HG02852 (cell line): ENCODE results near the gene SGF29.
"Not testable (repeated sequence)": the region's sequence is repeated elsewhere in the genome, so short reads cannot be mapped to it uniquely, and the experiment has no call there.

Experiments used
- ATAC-seq: cut with Tn5 transposase; IDR thresholded peaks from one replicate; pipeline ENCODE4 v1.9.1; 2021; ENCODE audit warnings: mild to moderate bottlenecking, moderate library complexity; ENCODE audit not compliant: unreplicated experiment

The SGF29 gene

DNA sequence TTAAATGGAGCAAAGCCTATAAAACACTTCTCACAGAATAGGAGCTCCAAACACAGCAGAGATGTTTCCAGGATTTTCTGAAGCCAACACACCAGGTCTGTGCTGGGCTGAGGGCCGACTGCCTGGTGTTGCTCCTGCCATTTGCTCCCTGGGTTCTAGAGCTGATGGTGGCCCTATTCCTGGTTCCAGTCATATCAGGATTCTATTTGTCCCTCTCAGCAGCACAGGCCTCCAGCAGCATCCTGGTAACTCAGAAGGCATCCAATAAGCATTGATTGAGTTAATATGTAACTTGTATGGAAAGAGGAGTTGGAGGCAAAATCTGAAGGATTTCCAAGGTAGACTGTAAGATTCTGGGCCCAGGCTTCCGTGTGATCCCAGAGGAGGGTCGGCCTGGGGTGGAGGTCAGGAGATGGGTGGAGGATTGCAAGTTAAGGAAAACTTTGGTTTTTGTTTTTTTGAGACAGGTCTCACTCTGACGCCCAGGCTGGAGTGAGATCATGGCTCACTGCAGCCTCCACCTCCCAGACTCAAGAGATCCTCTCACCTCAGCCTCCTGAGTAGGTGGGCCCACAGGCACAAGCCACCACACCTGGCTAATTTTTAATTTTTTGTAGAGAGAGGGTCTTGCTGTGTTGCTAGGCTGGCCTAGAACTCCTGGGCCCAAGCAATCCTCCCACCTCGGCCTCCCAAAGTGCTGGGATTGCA is 20.6 kb upstream of the SGF29 start:
- ATAC-seq: no peak

DNA sequence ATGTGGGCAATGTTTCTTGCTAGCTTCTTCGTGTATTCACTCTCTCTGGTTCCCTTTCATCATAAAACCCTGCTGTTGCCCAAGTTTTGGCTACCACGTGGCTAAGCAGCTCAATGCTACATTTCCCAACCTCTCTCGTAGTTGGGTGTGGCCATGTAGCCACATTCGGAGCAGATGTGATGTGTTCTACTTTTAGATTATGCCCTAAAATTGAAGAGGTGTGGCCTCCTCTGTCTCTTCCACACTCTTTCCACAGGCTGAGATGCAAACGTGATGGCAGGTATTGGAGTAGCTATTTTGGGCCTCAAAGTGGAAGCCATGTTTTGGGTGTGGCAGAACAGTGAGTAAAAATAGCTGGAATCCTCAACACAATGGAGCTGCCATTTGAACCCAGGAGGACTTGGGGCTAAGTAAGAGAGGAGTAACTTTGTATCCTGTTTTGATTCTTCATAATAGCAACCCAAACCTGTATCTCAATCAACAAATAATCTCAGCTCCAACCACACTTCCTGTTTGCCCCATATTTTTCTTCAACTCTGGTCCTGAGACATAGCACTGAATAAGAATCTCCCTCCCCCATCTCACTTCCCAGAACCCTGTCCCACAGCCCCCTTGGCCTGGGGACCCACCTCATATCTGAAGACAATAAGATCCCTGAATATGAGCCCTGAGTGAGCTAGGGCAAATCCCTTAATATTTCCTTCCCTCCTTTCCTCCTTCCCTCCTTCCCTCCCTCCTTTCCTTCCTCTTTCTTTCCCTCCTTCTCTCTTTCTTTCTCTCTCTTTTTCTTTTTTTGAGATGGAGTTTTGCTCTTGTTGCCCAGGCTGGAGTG is 19.0 kb upstream of the SGF29 start:
- no peak for ATAC-seq

DNA sequence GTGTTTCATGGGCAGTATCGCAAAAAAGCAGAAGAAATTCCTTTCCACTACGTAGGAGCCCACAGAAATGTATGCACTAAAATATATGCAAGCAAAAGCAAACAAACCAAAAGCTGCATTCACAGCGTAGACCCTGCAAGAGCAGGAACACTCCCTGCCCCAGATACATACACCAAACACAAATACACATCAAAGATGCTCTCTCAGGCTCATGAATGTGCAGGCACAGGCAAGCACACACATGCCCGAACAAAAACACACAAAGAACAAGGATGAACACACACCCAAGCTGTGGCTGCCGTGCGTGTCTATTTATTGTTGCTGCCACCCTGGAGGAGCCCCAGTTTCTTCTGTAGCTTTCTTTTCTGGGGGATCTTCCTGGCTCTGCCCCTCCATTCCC is 16.6 kb upstream of the SGF29 start:
- no peak for ATAC-seq

DNA sequence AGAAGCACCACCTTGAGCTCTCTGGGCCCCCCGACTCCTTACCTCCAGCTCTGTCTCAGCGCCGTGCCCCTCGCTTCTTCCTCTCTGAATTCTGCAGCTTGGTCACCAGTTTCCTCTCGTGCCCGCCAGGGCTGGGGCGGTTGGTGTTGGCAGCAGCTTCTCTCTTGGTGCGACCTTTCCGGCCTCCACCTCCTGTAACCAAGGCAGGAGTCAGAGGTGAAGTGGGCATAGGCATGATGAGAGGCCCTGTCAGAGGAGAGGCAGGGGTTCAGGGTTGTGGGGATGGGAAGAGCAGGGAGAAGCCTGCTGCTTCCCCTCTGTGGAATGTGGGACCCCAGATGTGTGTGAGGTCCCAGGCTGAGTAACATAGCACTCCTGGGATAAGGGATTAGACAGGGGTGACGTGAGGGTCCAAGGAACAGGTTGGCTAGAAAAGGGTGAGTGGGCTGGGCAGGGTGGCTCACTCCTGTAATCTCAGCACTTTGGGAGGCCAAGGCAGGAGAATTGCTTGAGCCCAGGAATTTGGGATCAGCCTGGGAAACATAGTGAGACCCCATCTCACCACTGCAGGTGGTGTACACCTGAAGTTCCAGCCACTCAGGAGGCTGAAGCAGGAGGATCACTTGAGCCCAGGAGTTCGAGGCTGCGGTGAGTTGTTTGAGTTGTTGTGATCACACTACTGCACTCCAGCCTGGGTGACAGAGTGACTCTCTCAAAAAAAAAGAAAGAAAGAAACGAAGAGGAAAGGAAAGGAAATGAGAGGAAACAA is 15.6 kb upstream of the SGF29 start:
- ATAC-seq: no peak

DNA sequence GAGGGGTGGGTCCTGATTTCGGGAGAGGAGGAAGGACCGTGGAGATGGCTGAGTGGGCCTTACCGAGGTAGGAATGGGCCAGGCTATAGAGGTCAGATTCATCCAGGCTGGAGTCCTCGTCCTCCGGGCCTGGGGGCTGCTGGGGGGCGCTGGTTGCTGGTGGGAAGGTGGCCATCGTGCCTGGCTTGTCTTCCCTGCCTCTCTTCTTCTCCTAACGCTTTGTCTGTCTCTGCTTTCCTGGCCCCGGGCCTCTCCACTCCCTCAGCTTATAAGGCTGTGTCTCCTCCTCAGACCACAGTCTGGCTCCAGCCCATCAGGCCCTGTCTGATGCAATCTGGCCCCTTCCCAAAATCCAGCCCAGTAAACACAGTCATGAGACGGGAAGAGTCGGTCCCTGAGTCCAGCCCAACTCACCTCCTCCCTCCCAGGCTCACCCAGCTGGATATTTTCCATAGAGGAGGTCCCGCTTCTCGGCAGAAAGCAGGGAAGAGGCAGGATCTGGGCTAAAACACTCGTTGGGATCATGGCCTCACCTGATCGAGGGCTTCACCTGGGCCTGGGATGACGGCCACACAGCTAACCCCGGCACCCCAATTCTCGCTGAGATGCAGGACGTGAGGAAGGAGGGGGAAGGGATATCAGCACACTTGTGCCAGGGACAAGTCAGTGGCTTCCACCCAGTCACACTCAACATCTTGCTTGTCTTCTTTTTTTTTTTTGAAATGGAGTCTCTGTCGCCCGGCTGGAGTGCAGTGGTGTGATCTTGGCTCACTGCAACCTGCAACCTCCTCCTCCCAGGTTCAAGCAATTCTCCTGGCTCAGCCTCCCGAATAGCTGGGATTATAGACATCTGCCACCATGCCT is 14.8 kb upstream of the SGF29 start, which contains the start of gene NUPR1:
Gene NUPR1, minus strand, starts transcription at position 242 of the 864 bp plus-strand sequence. Its CDS starts 67 bp downstream, at position 175.
- no peak for ATAC-seq

DNA sequence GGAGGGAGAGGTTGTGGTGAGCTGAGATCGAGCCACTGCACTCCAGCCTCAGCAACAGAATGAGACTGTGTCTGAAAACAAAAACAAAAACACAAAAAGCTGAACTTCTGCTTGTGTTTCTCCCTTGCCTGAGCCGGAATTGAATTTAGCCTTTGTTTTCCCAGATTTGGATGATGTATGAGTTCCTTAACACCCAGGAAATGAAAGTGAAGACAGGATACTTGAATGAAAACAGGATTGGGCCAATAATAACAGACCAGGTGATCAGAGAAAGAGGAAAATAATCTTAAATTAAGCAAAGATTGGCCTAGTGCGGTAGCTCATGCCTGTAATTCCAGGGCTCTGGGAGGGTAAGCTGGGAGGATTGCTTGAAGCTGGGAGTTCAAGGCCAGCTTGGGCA is 13.4 kb upstream of the SGF29 start:
- no peak for ATAC-seq

DNA sequence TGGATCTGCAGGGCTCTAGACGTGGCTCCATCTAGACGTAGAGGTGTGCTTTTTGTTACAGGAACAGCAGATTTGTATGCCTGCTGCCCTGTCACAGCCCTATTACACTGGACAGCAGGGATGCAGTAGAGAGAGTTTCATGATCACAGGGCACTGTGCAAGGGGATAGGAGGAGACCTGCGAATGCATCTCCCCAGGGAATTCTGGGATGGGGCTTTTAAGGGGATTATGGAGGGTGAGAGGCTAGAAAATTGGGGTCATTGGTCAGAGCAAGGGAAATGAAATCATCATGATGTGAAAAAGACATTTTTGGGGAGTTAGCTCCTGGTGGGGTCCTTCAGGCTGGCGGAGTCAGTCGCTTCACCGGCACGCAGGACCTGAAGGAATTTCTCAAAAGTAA is 11.1 kb upstream of the SGF29 start:
- no peak for ATAC-seq

DNA sequence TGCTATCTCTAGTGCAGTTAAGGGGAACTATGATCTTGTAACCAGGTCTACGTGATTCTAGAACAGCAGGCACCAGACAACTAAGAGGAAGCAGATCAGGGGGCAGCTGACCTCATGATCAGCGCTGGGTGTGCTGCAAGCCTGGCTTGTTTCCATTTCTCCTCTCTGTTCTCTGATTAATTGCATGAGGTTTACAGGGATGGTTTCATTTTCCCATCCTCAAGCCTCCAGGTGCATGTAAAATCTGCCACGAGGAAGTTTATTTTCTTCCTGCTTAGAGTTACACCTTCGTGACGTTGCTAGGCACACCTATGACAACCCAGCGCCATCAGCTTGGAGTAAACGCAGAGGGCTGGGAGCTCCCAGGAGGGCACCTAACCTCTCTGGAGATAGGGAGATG is 10.6 kb upstream of the SGF29 start:
- ATAC-seq: no peak

DNA sequence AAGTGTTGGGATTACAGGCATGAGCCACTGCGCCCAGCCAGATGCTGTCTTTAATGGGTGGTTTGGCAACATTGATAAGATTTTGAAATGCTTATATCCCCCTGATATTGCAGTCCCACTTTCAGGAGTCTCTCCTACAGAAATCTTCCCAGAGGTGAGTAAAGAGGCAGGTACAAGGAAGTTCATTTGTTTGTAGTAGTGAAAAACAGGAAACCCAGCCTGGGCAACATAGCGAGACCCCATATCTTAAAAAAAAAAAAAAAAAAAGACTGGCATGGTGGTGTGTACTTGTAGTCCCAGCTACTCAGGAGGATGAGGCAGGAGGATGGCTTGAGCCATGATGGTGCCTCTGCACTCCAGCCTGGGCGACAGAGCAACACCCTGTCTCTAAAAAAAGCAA is 8.7 kb upstream of the SGF29 start:
- no peak for ATAC-seq

DNA sequence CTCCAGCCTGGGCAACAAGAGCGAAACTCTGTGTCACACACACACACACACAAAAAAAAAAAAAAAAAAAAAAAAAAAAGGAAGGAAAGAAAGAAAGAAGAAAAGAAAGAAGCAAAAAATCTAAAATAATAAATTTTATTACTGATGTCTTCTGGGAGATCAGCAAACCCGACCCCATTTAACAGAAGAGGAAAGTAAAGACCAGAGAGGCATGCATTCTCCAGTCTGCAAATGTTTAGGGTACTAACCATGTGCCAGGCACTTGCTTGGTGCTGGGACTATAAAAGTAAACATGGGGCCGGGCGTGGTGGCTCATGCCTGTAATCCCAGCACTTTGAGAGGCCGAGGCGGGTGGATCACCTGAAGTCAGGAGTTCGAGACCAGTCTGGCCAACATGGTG is 7.8 kb upstream of the SGF29 start:
- ATAC-seq: not testable (repeated sequence)

DNA sequence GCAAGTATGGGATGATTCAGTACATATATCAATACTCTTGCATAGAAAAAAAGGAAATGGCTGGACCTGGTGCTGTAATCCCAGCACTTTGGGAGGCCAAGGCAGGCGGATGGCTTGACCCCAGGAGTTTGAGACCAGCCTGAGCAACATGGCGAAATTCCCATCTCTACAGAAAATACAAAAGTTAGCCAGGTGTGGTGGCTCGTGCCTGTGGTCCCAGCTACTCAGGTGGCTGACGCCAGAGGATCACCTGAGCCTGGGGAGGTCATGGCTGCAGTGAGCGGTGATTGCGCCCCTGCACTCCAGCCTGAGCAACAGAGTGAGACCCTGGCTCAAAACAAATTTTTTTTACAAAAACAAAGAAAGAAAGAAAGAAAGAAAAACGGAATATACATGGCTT is 7.1 kb upstream of the SGF29 start:
- ATAC-seq: no peak

DNA sequence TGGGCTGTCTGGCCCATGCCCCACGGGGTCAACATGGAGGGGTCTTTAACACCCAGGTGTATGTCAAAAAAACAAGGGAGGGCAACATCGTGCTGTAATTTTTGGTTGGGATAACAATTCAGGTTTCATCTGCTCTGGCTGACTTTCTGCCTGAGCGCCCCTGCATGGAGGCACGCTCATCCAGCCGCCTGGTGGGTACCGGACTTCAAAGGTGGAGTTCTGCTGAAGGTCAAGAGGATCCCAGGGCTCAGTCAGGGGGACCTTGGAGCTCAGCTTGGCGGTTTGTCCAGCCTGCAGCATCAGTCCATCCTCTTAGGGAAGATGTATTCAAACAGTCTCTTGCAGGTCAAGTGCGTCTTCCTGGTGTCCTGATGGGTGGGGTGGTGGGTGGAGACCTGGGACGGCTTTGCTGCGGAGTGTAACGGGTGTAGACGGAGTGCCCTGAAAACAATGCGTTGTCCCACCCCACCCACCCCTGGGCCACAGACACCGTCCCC is 5.4 kb upstream of the SGF29 start:
- no peak for ATAC-seq

DNA sequence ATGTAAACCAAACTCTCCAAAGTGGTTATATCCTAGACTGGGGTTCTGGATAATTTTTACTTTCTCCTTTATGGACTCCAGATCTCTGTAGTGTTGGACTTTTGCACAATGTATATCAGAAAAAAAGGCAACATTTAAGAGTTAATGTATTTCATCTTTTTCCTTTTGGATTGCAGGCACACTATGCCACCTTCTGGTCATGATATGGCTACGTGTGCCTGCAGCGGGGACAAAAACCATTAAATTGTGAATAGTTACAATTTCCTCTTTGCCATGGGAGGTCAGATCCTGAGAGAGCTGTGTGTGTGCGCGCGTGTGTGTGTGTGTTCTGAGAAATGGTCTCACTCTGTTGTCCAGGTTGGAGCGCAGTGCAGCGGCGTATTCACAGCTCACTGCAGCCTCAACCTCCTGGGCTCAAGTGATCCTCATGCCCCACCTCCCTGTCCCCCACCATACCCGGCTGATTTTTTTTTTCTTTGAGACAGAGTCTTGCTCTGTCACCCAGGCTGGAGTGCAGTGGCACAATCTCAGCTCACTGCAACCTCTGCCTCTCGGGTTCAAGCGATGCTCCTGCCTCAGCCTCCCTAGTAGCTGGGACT is 4.3 kb upstream of the SGF29 start:
- no peak for ATAC-seq

DNA sequence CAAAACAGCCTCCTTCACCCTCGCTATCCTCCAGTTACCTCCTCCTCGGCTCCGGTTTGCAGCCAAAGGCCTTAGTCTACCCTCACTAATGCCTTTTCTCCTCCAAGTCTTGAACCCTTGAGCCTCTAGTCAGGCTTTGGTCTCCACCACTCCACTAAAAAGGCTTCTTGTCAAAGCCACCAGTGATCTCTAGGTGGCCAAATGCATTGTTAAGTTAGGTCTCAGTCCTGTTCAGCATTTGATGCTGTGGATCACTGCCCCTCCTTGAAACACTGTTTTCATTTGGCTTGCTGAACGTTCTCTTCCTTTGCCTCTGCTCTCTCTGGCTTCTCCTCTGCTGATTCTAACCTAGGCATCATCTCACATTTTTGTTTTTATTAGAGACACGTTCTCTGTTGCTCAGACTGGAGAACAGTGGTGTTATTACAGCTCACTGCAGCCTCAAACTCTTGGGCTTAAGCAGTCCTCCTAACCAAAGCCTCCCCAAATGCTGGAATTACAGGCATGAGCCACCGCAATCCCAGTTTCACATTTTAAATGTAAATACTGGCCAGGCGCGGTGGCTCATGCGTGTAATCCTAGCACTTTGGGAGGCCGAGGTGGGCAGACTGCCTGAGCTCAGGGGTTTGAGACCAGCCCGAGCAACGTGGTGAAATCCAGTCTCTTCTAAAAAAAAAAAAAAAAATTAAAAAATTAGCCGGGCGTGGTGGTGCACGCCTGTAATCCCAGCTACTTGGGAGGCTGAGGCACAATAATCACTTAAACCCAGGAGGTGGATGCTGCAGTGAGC is 1.1 kb downstream of the SGF29 start:
- ATAC-seq: no peak

DNA sequence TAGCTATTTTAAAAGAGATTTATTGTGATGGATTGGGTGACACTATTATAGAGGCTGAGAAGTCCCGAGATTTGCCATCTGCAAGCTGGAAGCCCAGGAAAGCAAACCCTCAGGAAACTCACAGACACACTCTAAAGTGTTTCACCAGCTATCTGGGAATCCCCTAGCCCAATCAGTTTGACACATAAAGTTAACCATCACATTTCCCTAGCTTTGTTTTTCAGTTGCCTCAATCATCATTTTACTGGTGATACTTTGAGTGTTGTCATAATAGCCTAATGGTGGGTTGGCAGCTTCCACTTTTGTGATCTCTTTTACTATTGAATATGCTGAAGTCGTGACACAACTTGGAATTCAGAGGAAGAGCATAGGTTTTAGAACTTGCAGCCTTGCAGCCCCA is 1.8 kb downstream of the SGF29 start:
- ATAC-seq: no peak

DNA sequence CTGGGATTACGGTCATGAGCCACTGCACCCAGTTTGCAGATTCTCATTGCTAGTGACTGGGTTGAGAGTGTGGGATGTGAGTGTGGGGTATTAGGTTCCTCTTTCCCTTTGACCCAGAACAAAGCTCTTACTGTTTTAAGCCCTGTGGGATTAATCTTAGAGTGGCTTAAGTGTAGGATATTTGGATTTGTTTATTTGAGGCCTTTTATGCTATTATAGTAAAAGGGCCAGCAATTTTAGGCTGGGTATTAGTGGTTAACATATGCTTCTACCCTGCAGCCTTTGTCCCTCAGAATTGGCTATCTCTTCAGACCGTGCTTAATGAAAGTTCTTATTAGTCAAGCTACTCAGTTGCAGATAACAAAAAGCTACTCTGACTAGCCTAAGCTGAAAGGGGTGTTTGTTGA is 3.2 kb downstream of the SGF29 start:
- no peak for ATAC-seq

DNA sequence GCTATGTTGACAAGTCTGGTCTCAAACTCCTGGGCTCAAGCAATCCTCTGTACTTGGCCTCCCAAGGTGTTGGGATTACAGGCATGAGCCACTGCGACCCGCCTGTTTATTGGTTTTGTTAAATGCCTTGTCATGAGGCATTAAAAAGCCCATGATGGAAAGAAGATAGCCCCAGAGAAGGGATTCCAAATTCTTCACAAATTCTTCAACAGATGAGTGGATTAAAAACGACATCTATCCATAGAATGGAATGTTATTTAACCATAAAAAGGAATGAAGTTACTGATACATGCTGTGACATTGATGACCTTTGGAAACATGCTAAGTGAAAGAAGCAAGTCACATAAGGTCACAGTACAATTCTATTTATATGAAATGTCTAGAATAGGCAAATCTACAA is 4.7 kb downstream of the SGF29 start:
- no peak for ATAC-seq

DNA sequence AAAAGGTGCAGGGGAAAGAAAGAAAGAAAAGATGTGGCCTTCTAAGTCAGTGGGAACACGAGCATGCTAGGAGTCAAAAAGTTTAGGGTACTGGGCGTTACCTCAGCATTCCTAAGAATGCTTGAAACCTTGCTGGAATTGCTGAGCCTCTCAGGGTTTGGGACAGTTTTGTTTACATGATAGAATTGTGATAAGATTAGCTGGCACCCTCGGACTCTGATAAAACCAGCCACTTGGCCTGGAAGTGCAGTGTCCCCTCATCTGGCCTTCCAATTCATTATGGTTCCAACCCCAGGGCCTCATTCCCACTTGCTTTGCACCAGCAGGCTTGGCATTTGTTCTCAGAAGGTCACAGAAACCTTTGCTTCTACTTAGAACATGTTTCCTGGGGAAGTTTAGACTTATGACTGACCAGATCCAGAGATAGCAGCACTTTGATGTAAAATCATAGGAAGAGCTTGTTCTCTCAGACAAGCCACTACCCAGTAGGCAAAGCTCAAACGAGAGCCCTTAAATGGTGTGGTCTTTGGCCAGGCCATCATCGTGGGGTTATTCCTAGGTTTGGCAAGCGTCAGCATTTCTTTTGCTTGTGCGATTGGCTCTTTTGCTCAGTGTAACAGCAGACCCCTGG is 8.0 kb downstream of the SGF29 start:
- no peak for ATAC-seq

DNA sequence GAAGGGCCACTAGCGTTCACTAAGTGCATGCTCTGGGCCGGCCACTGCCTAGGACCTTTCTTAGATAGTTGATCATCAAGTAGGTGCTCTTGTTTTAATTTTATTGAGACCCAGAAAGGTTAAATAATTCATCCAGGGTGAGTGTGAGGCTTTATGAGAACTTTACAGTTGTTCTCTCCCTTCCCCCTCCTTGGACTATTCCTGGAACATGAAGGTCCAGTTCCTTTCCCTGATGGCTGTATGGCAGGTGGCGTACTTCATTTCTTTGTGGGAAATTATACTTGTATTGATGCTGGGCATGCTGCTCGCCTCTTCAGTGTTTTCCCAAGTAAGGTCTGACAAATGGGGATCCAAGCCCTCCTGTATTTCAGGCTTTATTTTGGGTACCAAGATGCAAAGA is 8.5 kb downstream of the SGF29 start:
- no peak for ATAC-seq
